WTC11 (cell line): ENCODE results near the gene TNN. TPM values are rescaled to one million over a fixed set of nuclear protein-coding genes. Genes with fewer than 3 reads are reported as not detected.

Experiments used
- ATAC-seq: fragments of 200-7000 bp; cut with Tn5 transposase; 2 replicates; pipeline ENCODE4 v1.10.0; 2021; ENCODE audit warnings: mild to moderate bottlenecking, moderate library complexity
- CTCF ChIA-PET: fragments of 300-600 bp; sonication (Branson Sonifier 250); formaldehyde crosslinking; loops from one replicate; lab custom pipeline; 2021; ENCODE audit warnings: antibody characterized with exemption; lab: Charles Lee
- POLR2A ChIA-PET: fragments of 350-600 bp; sonication (Branson Sonifier 250); formaldehyde crosslinking; loops from one replicate; lab custom pipeline; 2021; ENCODE audit warnings: antibody characterized with exemption; lab: Charles Lee
- DNase-seq: peaks from one replicate; pipeline ENCODE4 v3.0.0; 2021; ENCODE audit warnings: low spot score
- H3K27ac Mint-ChIP-seq: 2 replicates; pipeline ENCODE4 v1.8.0; 2021; ENCODE audit warnings: mixed read lengths
- H3K27me3 Mint-ChIP-seq: 2 replicates; pipeline ENCODE4 v1.8.0; 2021; ENCODE audit warnings: low read depth, mild to moderate bottlenecking, moderate library complexity, mixed read lengths
- H3K36me3 Mint-ChIP-seq: 2 replicates; pipeline ENCODE4 v1.8.0; 2021; ENCODE audit warnings: mixed read lengths
- H3K4me1 Mint-ChIP-seq: 2 replicates; pipeline ENCODE4 v1.8.0; 2022; ENCODE audit warnings: mixed read lengths
- H3K4me3 Mint-ChIP-seq: 2 replicates; pipeline ENCODE4 v1.8.0; 2021; ENCODE audit warnings: mild to moderate bottlenecking, moderate library complexity, mixed read lengths
- H3K9me3 Mint-ChIP-seq: 2 replicates; pipeline ENCODE4 v1.8.0; 2021; ENCODE audit warnings: mixed read lengths
- ATF3 ChIP-seq: sonication (generic); formaldehyde crosslinking; conservative IDR thresholded peaks from 2 replicates; pipeline ENCODE4 v1.8.1; 2022; ENCODE audit warnings: mild to moderate bottlenecking, missing genetic modification reagents
- ATF6 ChIP-seq: sonication (generic); formaldehyde crosslinking; IDR thresholded peaks from 2 replicates; pipeline ENCODE4 v1.8.1; 2023; ENCODE audit warnings: mild to moderate bottlenecking, missing genetic modification reagents
- CREB1 ChIP-seq: sonication (generic); formaldehyde crosslinking; IDR thresholded peaks from 2 replicates; pipeline ENCODE4 v1.8.0; 2023; ENCODE audit warnings: mild to moderate bottlenecking, missing genetic modification reagents
- CTCF ChIP-seq: fragments of 200-600 bp; IDR thresholded peaks from 2 replicates; pipeline ENCODE4 v1.8.0; 2022; ENCODE audit warnings: antibody characterized with exemption
- GABPB1 ChIP-seq: sonication (generic); formaldehyde crosslinking; IDR thresholded peaks from 2 replicates; pipeline ENCODE4 v1.8.1; 2023; ENCODE audit warnings: mild to moderate bottlenecking, missing genetic modification reagents
- JUN ChIP-seq: sonication (generic); formaldehyde crosslinking; IDR thresholded peaks from 2 replicates; pipeline ENCODE4 v1.8.0; 2023; ENCODE audit warnings: mild to moderate bottlenecking, missing genetic modification reagents
- MLX ChIP-seq: sonication (generic); formaldehyde crosslinking; IDR thresholded peaks from 2 replicates; pipeline ENCODE4 v1.8.1; 2023; ENCODE audit warnings: mild to moderate bottlenecking, missing genetic modification reagents, moderate library complexity
- NFE2L1 ChIP-seq: sonication (generic); formaldehyde crosslinking; IDR thresholded peaks from 2 replicates; pipeline ENCODE4 v1.8.1; 2023; ENCODE audit warnings: missing genetic modification reagents
- NFYB ChIP-seq: sonication (generic); formaldehyde crosslinking; conservative IDR thresholded peaks from 2 replicates; pipeline ENCODE4 v1.8.0; 2022; ENCODE audit warnings: low read depth, missing genetic modification reagents
- PRDM15 ChIP-seq: sonication (generic); formaldehyde crosslinking; IDR thresholded peaks from 2 replicates; pipeline ENCODE4 v1.8.0; 2022; ENCODE audit warnings: missing genetic modification reagents
- RELA ChIP-seq: sonication (generic); formaldehyde crosslinking; IDR thresholded peaks from 2 replicates; pipeline ENCODE4 v1.8.1; 2022; ENCODE audit warnings: missing genetic modification reagents, mild to moderate bottlenecking, borderline replicate concordance
- total RNA-seq: library from RNA; stranded (reverse); gene quantifications from 3 replicates; pipeline ENCODE4 v1.2.3, GENCODE V29; 2021

Gene TNN
- total RNA-seq, 1 experiment from 2014 or later, result 0.44 TPM

- TF ChIP-seq CTCF (no peak), NFE2L1 (CRISPR knock-in tag) (no peak)
These were observed at the start of gene TNN (continued) for GRCh38 chr1:175067362-175068106.

- H3K27ac Mint-ChIP-seq, result no peak overlapping the region
- POLR2A ChIA-PET, result no interaction called here
These were observed 48.1 kb upstream of the TNN start for GRCh38 chr1:175019524-175019923.

More at GRCh38 chr1:175019524-175019923, 48.1 kb upstream of the TNN start:
- no peak for DNase-seq
- H3K9me3 Mint-ChIP-seq, result peaks cover 1% of the 10 kb centered on the region
- CTCF ChIA-PET, result no interaction called here
- peaks cover 14% of the 10 kb centered on the region for H3K36me3 Mint-ChIP-seq
- no peaks in the 10 kb centered on the region for H3K27me3 Mint-ChIP-seq
- peaks cover 4% of the 10 kb centered on the region for H3K4me1 Mint-ChIP-seq
- no peak for ATAC-seq
- TF ChIP-seq JUN (CRISPR knock-in tag), result no peak
- no peak for TF ChIP-seq MLX
- TF ChIP-seq ATF6, result no peak
- TF ChIP-seq ATF3 (CRISPR knock-in tag), result no peak
- TF ChIP-seq CREB1 (CRISPR knock-in tag), result no peak
- TF ChIP-seq NFYB, result no peak
- no peak for TF ChIP-seq RELA (CRISPR knock-in tag)
- no peak for TF ChIP-seq PRDM15
- no peak for TF ChIP-seq GABPB1 (CRISPR knock-in tag)
- no peak overlapping the region for H3K4me3 Mint-ChIP-seq
